OCI-LY7 (cell line): ENCODE data around the gene PTPN21. TPM values are rescaled to one million over a fixed set of nuclear protein-coding genes. Genes with fewer than 3 reads are reported as not detected.

ENCODE experiments used
- BruUV-seq: library from RNA; stranded (reverse); fragments of 400-500 nt; replicated peaks from 2 replicates; lab custom pipeline; 2021; lab: Mats Ljungman, UMichigan
- CTCF ChIA-PET: fragments of 300-600 bp; sonication (Branson Sonifier 250); formaldehyde crosslinking; loops from one replicate; lab custom pipeline; 2022; ENCODE audit warnings: antibody characterized with exemption; ENCODE audit not compliant: unreplicated experiment; lab: Charles Lee
- POLR2A ChIA-PET: fragments of 300-600 bp; sonication (Branson Sonifier 250); formaldehyde crosslinking; loops from one replicate; lab custom pipeline; 2022; ENCODE audit warnings: antibody characterized with exemption; lab: Charles Lee
- DNase-seq: peaks from one replicate; pipeline ENCODE4 v3.0.0-alpha.2; 2015; ENCODE audit warnings: low spot score
- H2AFZ ChIP-seq: fragments of 200-600 bp; sonication (generic), shearing (Covaris generic); 2 replicates; pipeline ENCODE4 v1.6.1; 2014; ENCODE audit warnings: mild to moderate bottlenecking, antibody characterized with exemption, low read length, moderate library complexity
- H3K27ac ChIP-seq: fragments of 200-600 bp; sonication (generic); 2 replicates; pipeline ENCODE4 v1.5.1; 2014; ENCODE audit warnings: mixed run types, low read depth, mild to moderate bottlenecking, moderate library complexity, low read length, inconsistent platforms; ENCODE audit not compliant: poor library complexity, severe bottlenecking
- H3K36me3 ChIP-seq: fragments of 200-600 bp; sonication (generic); 2 replicates; pipeline ENCODE4 v1.6.1; 2014; ENCODE audit warnings: mild to moderate bottlenecking, antibody characterized with exemption, low read length, moderate library complexity, mixed read lengths; ENCODE audit not compliant: insufficient read depth
- H3K4me1 ChIP-seq: fragments of 200-600 bp; sonication (generic); 2 replicates; pipeline ENCODE4 v1.5.1; 2014; ENCODE audit warnings: mild to moderate bottlenecking, low read length; ENCODE audit not compliant: insufficient read depth, poor library complexity, severe bottlenecking
- H3K4me2 ChIP-seq: fragments of 200-600 bp; sonication (generic); 2 replicates; pipeline ENCODE4 v1.6.1; 2014; ENCODE audit warnings: mild to moderate bottlenecking, low read length
- H3K4me3 ChIP-seq: fragments of 200-600 bp; sonication (generic); 2 replicates; pipeline ENCODE4 v1.5.1; 2014; ENCODE audit warnings: mild to moderate bottlenecking, low read depth, low read length; ENCODE audit not compliant: poor library complexity, severe bottlenecking
- H3K79me2 ChIP-seq: fragments of 200-600 bp; sonication (generic); 2 replicates; pipeline ENCODE4 v1.6.1; 2016; ENCODE audit warnings: low read depth, mild to moderate bottlenecking, low read length, moderate library complexity, mixed read lengths; ENCODE audit not compliant: insufficient read depth
- H3K9me2 ChIP-seq: fragments of 200-600 bp; sonication (generic); 2 replicates; pipeline ENCODE4 v1.6.1; 2016; ENCODE audit warnings: mild to moderate bottlenecking, low read length, mixed read lengths; ENCODE audit not compliant: insufficient read depth
- H3K9me3 ChIP-seq: fragments of 200-600 bp; sonication (generic); 2 replicates; pipeline ENCODE4 v1.6.1; 2014; ENCODE audit warnings: mild to moderate bottlenecking, mixed run types, low read length, mixed read lengths
- H4K20me1 ChIP-seq: fragments of 200-600 bp; sonication (generic); 2 replicates; pipeline ENCODE4 v1.6.1; 2014; ENCODE audit warnings: mild to moderate bottlenecking, antibody characterized with exemption, low read length, moderate library complexity, mixed read lengths; ENCODE audit not compliant: insufficient read depth
- EZH2phosphoT487 ChIP-seq: fragments of 200-600 bp; sonication (generic); IDR thresholded peaks from 2 replicates; pipeline ENCODE4 v1.6.1; 2018; ENCODE audit warnings: low read depth, borderline replicate concordance, mild to moderate bottlenecking, mixed run types, antibody characterized with exemption, low read length, moderate library complexity, mixed read lengths
- intact Hi-C: fragments of 100-400 bp; cut with micrococcal nuclease; formaldehyde crosslinking; loops from one replicate; pipeline ENCODE4 v1.10.0; 2022; ENCODE audit not compliant: unreplicated experiment
- total RNA-seq, 2 experiments: library from RNA; depleted of rRNA in 1 of 2; stranded (reverse); fragments of >200 nt in 1 of 2; shearing (Covaris generic) in 1 of 2; gene quantifications; 2 replicates each; pipeline ENCODE4 v1.2.3, GENCODE V29; 2014 to 2022
- TF ChIP-seq, protein P1 (sequence below): fragments of 200-600 bp; sonication (generic); conservative IDR thresholded peaks from 2 replicates; pipeline ENCODE4 v1.5.1; 2014; ENCODE audit warnings: mild to moderate bottlenecking, antibody characterized with exemption, low read length, moderate library complexity, mixed read lengths

PTPN21 gene
- total RNA-seq, 2 experiments from 2014 or later: not detected

DNA sequence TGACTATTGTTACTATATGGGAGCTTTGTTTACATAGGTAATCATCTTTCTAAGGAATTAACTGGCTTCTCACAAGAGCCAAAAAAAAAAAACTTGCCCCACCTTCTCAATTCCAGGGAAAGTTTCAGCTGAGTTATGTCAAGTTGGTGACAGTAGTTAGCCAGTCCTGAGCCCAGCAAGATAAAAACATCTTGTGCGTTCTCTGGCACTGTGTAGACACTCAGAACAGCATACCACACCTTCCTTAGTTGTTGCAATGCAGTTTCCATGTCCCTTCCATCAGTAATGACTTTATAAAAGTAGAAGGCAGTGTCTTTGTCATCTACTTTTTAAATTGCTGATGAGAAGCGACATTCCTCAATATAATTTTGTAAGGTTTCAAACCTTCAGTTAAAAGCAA lies 50.2 kb downstream of the PTPN21 start:
- Histone ChIP-seq H3K4me2 (no peak overlapping the region), H3K4me3 (no peak overlapping the region), H3K9me2 (no peaks in the 10 kb centered on the region), H3K9me3 (no peaks in the 10 kb centered on the region), H3K79me2 (no peaks in the 10 kb centered on the region), H4K20me1 (no peaks in the 10 kb centered on the region), H3K27ac (no peak overlapping the region), H2AFZ (no peak overlapping the region), H3K36me3 (no peaks in the 10 kb centered on the region), H3K4me1 (no peaks in the 10 kb centered on the region)
- TF ChIP-seq, protein P1, sequence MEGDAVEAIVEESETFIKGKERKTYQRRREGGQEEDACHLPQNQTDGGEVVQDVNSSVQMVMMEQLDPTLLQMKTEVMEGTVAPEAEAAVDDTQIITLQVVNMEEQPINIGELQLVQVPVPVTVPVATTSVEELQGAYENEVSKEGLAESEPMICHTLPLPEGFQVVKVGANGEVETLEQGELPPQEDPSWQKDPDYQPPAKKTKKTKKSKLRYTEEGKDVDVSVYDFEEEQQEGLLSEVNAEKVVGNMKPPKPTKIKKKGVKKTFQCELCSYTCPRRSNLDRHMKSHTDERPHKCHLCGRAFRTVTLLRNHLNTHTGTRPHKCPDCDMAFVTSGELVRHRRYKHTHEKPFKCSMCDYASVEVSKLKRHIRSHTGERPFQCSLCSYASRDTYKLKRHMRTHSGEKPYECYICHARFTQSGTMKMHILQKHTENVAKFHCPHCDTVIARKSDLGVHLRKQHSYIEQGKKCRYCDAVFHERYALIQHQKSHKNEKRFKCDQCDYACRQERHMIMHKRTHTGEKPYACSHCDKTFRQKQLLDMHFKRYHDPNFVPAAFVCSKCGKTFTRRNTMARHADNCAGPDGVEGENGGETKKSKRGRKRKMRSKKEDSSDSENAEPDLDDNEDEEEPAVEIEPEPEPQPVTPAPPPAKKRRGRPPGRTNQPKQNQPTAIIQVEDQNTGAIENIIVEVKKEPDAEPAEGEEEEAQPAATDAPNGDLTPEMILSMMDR: no peak
- TF ChIP-seq EZH2phosphoT487: no peak
- DNase-seq: no peak
- CTCF ChIA-PET: no interaction called here
- POLR2A ChIA-PET: no interaction called here
- no TSS peak for BruUV-seq
- intact Hi-C loops: no loop called here

DNA sequence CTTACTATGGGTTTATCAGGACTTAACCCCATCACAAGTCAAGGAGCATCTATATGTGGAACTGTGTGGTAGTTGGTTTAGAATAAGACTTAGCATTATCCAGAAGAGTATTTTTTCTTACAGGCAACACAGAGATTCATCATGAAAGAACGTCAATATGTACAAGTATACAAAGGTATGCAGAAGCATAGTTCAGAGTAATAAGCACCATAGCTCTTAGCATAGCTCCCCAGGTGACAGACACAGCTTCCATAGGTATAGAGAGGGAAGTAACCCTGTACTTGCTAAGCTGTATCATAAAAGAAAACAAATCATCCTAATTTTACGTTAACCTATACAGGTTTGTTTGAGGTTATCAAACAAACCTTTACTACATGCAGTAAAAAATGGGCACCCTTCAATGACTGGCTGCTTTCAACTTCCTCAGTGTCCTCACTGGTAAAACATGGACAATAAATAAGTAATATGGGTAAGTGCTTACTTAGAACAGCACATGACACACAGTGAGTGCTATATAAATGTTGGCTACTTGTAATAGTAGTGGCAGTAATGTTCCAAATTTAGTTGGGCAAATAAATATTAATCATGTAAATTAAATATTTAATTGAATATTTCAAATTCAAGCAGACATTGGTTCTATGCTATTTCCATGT lies 50.9 kb downstream of the PTPN21 start:
- Histone ChIP-seq H3K9me2 (no peaks in the 10 kb centered on the region), H4K20me1 (no peaks in the 10 kb centered on the region), H3K9me3 (no peaks in the 10 kb centered on the region), H3K36me3 (no peaks in the 10 kb centered on the region), H3K79me2 (no peaks in the 10 kb centered on the region), H3K27ac (no peak overlapping the region), H3K4me2 (no peak overlapping the region), H3K4me3 (no peak overlapping the region), H2AFZ (no peak overlapping the region), H3K4me1 (no peaks in the 10 kb centered on the region)
- no TSS peak for BruUV-seq
- ChIA-PET POLR2A (interaction anchor here (0.5 kb wide), 1 partner anchor 871 kb away, joined by 3 read pairs; no protein-coding TSS in a partner anchor), CTCF (no interaction called here)
- TF ChIP-seq EZH2phosphoT487: no peak
- TF ChIP-seq, protein P1: no peak
- DNase-seq: no peak
- intact Hi-C loops: no loop called here

DNA sequence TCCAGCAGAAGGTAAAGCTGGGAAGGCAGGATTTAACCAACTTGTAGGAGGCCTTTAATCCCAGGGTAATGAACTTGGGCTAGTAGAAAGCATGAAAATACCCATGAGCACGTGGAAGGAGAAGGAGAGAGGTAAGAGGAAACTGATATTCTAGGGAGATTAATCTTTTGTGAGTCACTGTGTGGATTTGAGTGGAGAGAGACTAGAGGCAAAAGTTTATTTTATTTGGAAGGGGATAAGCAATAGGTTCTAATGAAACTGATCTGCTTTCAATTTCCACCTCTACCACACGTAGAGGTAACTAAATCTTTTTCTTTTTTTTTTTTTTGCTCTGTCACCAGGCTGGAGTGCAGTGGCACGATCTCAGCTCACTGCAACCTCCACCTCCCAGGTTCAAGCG lies 52.1 kb downstream of the PTPN21 start:
- H4K20me1 ChIP-seq: no peaks in the 10 kb centered on the region
- TF ChIP-seq, protein P1: no peak
- TF ChIP-seq EZH2phosphoT487: no peak
- intact Hi-C loops: no loop called here
- no peaks in the 10 kb centered on the region for H3K4me1 ChIP-seq
- H3K27ac ChIP-seq: no peak overlapping the region
- no peak overlapping the region for H3K4me2 ChIP-seq
- no peaks in the 10 kb centered on the region for H3K9me3 ChIP-seq
- H3K4me3 ChIP-seq: no peak overlapping the region
- H3K79me2 ChIP-seq: no peaks in the 10 kb centered on the region
- no peak for DNase-seq
- H3K9me2 ChIP-seq: no peaks in the 10 kb centered on the region
- H3K36me3 ChIP-seq: no peaks in the 10 kb centered on the region
- no peak overlapping the region for H2AFZ ChIP-seq
- POLR2A ChIA-PET: interaction anchor here (1.0 kb wide), 1 partner anchor 32 kb away, joined by 3 read pairs; no protein-coding TSS in a partner anchor
- no TSS peak for BruUV-seq
- CTCF ChIA-PET: no interaction called here
